T47D (cell line): Measurements from ENCODE around the gene TRAPPC8.
"Not testable (repeated sequence)": the region's sequence is repeated elsewhere in the genome, so short reads cannot be mapped to it uniquely, and the experiment has no call there.

Experiments
- DNase-seq, 2 experiments: peaks; one replicate each; pipeline versions ENCODE4 v3.0.0 to v3.0.0-alpha.2; 2011 to 2012; ENCODE audit warnings: low read depth in 1 of 2, low spot score in 1 of 2
- JUND ChIP-seq: IDR thresholded peaks from 2 replicates; pipeline ENCODE4 v1.6.1; 2012; ENCODE audit warnings: low read depth
- in situ Hi-C: cut with HindIII; loops from 2 replicates; pipeline ENCODE4 v1.10.0; 2016; ENCODE audit warnings: low sequenced_read_pairs, low pct_unique_long_range_greater_than_20kb

Gene TRAPPC8

GRCh38 chr18:31931163-31931885 lies 11.6 kb downstream of the TRAPPC8 start:
- DNase-seq: no peak
- no peak for TF ChIP-seq JUND
- in situ Hi-C loops: no loop called here

- in situ Hi-C loops: no loop called here
- TF ChIP-seq JUND: no peak
- no peak for DNase-seq
Measured at GRCh38 chr18:31929273-31929672, 13.7 kb downstream of the TRAPPC8 start.

GRCh38 chr18:31926988-31927387 lies 15.9 kb downstream of the TRAPPC8 start:
- in situ Hi-C loops, DNase-seq: not testable (repeated sequence)

- DNase-seq: no peak
- no peak for TF ChIP-seq JUND
- in situ Hi-C loops: no loop called here
Measured at GRCh38 chr18:31920277-31920676, 22.7 kb downstream of the TRAPPC8 start.

GRCh38 chr18:31919366-31919765 lies 23.6 kb downstream of the TRAPPC8 start:
- in situ Hi-C loops, DNase-seq: not testable (repeated sequence)

GRCh38 chr18:31918733-31919132 lies 24.2 kb downstream of the TRAPPC8 start:
- in situ Hi-C loops: no loop called here
- TF ChIP-seq JUND: no peak

GRCh38 chr18:31901063-31901462 lies 41.9 kb downstream of the TRAPPC8 start:
- no peak for TF ChIP-seq JUND
- in situ Hi-C loops: no loop called here
- DNase-seq: no peak

More at GRCh38 chr18:31918733-31919132, 24.2 kb downstream of the TRAPPC8 start:
- no peak for DNase-seq

GRCh38 chr18:31899771-31900170 lies 43.2 kb downstream of the TRAPPC8 start:
- in situ Hi-C loops, DNase-seq: not testable (repeated sequence)

GRCh38 chr18:31892936-31893335 lies 50.0 kb downstream of the TRAPPC8 start:
- no peak for TF ChIP-seq JUND
- DNase-seq: no peak
- in situ Hi-C loops: no loop called here

GRCh38 chr18:31891566-31891965 lies 51.4 kb downstream of the TRAPPC8 start:
- DNase-seq: no peak
- TF ChIP-seq JUND: no peak
- in situ Hi-C loops: no loop called here

GRCh38 chr18:31884020-31884419 lies 58.9 kb downstream of the TRAPPC8 start:
- in situ Hi-C loops: no loop called here
- DNase-seq: no peak
- no peak for TF ChIP-seq JUND

- no peak for TF ChIP-seq JUND
Measured at GRCh38 chr18:31880186-31880898, 62.6 kb downstream of the TRAPPC8 start.

GRCh38 chr18:31878358-31878757 lies 64.6 kb downstream of the TRAPPC8 start:
- in situ Hi-C loops: no loop called here
- no peak for TF ChIP-seq JUND
- no peak for DNase-seq

More at GRCh38 chr18:31880186-31880898, 62.6 kb downstream of the TRAPPC8 start:
- DNase-seq: no peak
- in situ Hi-C loops: no loop called here
